GM19193 (cell line): ENCODE results near the gene STEAP1B.

Experiments
- POLR2A ChIP-seq: IDR thresholded peaks from 4 replicates; pipeline ENCODE4 v1.6.1; 2011; ENCODE audit not compliant: insufficient read depth, insufficient read length; ENCODE audit errors: extremely low read depth

Gene STEAP1B

GRCh38 chr7:22452142-22452959, 47.6 kb downstream of the STEAP1B start:
- TF ChIP-seq POLR2A, result no peak

GRCh38 chr7:22447762-22448161, 52.2 kb downstream of the STEAP1B start:
- TF ChIP-seq POLR2A, result no peak

DNA sequence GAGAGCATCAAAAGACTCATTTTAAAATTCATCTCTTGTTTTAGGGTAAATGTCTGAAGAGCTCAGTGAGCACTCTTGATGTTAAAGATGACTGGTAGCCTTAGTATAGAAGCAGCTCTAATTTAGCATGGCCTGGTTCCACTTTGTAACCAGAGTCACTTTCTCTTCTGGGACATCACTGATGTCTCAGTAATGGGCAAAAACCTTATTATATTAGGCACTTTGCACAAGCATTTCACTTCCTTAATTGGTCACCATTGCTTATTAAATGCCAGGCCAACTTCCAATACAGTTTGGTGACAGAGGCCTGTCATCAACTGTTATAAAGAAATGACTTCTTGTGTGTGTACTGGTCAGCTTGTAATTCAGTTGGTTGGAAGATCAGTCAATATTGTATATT, 53.0 kb downstream of the STEAP1B start:
- no peak for TF ChIP-seq POLR2A

DNA sequence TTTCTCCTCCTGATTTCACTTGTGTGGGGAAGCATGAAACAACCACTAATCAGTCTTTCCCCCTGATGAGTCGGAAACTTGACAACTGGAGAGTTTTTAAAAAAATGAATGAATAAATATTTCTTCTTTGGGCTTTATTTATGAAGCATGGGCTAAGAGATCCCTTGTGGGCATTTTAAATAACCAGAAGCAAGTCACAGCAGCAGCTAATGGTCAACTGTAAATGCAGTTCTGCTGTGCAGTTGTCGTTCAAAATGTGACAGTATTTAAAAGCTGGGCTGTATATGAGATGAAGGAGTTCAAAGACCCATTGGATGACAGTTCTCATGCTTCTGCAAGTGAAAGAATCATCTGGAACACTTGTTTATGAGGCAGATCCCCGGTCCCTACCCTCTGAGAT, 54.1 kb downstream of the STEAP1B start:
- no peak for TF ChIP-seq POLR2A

DNA sequence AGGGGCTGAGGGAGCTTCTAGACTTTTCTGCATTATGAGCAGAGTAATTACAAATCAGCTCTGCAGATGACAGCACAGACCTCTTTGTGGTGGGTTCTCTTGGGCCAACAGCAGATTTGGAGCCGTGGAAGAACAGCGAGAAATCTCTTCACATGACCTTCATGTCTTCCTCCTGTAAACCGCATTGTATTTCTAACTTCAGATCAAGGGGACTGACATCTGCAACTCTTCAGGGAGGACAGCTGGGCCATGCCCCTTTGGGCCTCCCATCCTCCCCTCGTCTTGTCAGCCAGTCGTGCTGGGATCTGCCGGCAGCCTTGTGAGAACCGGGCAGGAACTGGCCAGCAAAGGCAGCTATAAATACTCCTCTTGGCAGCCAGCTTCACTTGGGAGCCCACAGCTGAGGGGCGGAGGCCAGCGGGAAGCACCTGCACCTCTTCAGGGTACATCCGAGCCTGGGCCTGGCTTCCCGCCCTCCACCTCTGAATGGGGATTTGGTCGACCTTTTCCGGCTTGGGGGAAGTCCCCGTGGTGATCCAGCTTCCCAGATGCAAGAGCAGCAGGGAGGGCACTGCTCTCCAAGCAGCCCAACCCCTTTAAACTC, 54.7 kb downstream of the STEAP1B start:
- TF ChIP-seq POLR2A, result peak; percentile 31

GRCh38 chr7:22444181-22444971, 55.6 kb downstream of the STEAP1B start:
- TF ChIP-seq POLR2A, result no peak

DNA sequence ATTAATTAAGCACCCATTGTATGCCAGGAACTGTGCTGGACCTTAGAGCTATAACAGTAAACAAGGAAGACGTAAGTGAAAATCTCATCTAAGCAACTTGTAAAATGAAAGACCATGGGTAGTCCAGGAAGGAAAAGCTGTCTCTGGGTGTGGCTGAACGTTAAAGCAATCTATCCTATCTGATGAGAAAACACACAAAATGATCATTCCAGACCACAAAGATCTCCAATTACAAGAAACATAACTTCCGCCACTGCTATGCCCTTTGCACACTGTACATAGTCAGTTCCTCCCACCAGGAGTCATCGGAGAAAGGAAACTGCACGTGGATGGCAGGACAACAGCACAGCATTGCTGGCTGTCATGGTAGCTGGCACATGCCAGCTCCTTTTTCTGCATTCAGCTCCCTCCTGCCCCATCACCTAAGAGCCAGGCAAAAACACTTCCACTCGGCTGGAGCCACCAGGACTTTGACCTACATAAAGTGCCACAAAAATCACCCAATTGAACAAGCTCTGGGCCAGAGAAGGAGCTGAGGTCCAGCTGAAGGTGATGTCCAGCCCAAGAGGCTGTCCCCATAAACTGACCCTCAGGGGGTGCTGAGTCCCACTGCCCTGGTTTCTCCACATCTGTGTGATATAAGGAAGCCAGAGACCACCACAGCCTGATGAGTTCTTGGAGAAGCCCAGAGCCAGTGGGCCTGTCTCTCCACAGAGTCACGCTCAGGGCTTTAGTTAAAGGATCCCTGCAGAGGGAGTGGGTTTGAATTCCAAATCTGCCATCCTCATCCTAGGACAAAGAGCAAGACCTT, 56.4 kb downstream of the STEAP1B start:
- no peak for TF ChIP-seq POLR2A

DNA sequence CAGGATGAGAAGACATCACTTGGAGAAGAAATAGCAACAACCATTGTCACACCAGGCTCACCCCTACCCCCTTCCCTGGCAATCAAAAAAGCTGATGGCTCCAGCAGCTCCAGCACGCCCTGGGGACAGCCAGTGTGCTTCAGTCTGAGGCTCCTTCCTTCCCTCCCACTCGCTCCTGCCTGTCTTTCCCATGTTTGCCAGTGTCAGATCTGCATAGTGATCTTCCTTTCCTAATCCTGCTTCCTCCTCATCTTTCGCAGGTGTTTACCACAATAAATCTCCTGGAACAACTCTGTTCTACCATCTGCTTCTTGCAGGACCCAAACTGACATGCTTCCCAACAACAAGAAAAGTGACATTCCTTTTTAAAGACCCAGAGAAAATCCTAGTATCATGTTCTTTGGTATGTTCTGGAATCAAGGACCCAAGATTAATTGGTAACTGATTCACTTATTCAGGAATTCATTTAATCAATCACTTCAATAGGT, 57.1 kb downstream of the STEAP1B start:
- TF ChIP-seq POLR2A, result no peak

- TF ChIP-seq POLR2A, result no peak
Observed at GRCh38 chr7:22442187-22442881, 57.7 kb downstream of the STEAP1B start.

GRCh38 chr7:22441157-22441556, 58.8 kb downstream of the STEAP1B start:
- TF ChIP-seq POLR2A, result no peak

- TF ChIP-seq POLR2A, result no peak
Observed at GRCh38 chr7:22438994-22439393, 61.0 kb downstream of the STEAP1B start.

DNA sequence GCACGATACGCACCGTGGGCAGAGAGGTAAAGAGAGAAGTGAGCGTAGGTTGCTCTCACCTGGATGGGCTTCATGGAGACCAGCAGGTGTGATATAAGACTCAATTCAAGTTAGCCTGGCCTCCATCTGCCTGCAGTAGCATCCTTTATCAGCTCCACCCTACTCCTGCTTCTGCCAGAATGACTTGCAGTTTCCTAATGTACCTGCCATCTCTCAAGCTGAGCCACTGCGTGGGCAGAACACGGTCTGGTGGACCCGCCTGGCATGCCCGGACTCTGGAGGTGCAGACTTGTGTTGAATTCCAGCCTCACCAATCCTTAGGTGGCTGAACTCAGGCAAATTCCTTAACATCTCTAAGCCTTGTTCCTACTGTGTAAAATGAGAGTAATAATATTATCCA, 64.3 kb downstream of the STEAP1B start:
- no peak for TF ChIP-seq POLR2A

DNA sequence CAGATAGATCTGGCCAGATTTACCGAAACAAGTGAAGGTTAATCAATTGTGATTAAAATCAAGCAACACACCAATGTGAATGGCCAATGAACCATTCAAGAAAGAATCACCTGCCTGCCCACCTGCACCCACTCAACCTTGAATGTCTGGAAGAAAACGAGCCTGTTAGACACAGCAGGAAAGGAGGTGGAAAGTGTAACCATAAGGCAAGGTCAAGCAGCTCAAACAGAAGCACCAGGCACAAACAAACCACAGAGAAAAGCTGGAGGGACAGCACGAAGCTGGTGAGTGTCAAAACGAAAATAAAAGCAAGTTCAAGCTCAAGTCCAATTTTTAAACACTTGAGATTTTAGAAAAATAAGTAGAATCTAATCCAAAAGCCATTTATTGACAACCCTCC, 64.9 kb downstream of the STEAP1B start:
- no peak for TF ChIP-seq POLR2A
